Activated T-cell treated with anti-CD3 and anti-CD28 coated beads, Interleukin-2, amount 50 U/mL, for 4 hours (primary cell): ENCODE measurements around the gene UQCR10. TPM values are rescaled to one million over a fixed set of nuclear protein-coding genes. Genes with fewer than 3 reads are reported as not detected.

Source experiments
- ATAC-seq, 2 donors: fragments of 200-7000 bp; cut with Tn5 transposase; one replicate each; pipeline ENCODE4 v1.10.0; 2021
- DNase-seq: peaks from one replicate; pipeline ENCODE4 v3.0.0-alpha.2; 2020
- H3K27me3 Mint-ChIP-seq: one replicate; pipeline ENCODE4 v1.8.0; 2021; ENCODE audit warnings: low read depth, mixed read lengths
- H3K36me3 Mint-ChIP-seq: one replicate; pipeline ENCODE4 v1.8.0; 2022; ENCODE audit warnings: mixed read lengths; ENCODE audit not compliant: insufficient read depth
- H3K4me1 Mint-ChIP-seq: one replicate; pipeline ENCODE4 v1.8.0; 2021; ENCODE audit warnings: low read depth, mixed read lengths
- H3K4me3 Mint-ChIP-seq: one replicate; pipeline ENCODE4 v1.8.0; 2021; ENCODE audit warnings: mild to moderate bottlenecking, moderate library complexity, mixed read lengths
- H3K9me3 Mint-ChIP-seq: one replicate; pipeline ENCODE4 v1.8.0; 2021; ENCODE audit warnings: mixed read lengths
- total RNA-seq, 3 donors: library from RNA; stranded (reverse); gene quantifications; one replicate each; pipeline ENCODE4 v1.2.1, GENCODE V29; 2021

Gene UQCR10
- total RNA-seq, 3 donors from 2014 or later: 90.9 to 103 (median 91.1) TPM

GRCh38 chr22:29788339-29789279, 21.4 kb downstream of the UQCR10 start:
- H3K4me1 Mint-ChIP-seq: no peaks in the 10 kb centered on the region
- peak in 1 of 2 donors; percentile 32 for ATAC-seq
- no peaks in the 10 kb centered on the region for H3K9me3 Mint-ChIP-seq
- H3K36me3 Mint-ChIP-seq: peaks cover 22% of the 10 kb centered on the region
- DNase-seq: no peak
- no peaks in the 10 kb centered on the region for H3K27me3 Mint-ChIP-seq
- no peak overlapping the region for H3K4me3 Mint-ChIP-seq

- no peak for ATAC-seq
- Mint-ChIP-seq H3K4me1 (no peaks in the 10 kb centered on the region), H3K4me3 (no peak overlapping the region), H3K27me3 (no peaks in the 10 kb centered on the region), H3K9me3 (no peaks in the 10 kb centered on the region), H3K36me3 (peaks cover 22% of the 10 kb centered on the region)
- DNase-seq: no peak
These were observed 22.9 kb downstream of the UQCR10 start for GRCh38 chr22:29790061-29790460.

DNA sequence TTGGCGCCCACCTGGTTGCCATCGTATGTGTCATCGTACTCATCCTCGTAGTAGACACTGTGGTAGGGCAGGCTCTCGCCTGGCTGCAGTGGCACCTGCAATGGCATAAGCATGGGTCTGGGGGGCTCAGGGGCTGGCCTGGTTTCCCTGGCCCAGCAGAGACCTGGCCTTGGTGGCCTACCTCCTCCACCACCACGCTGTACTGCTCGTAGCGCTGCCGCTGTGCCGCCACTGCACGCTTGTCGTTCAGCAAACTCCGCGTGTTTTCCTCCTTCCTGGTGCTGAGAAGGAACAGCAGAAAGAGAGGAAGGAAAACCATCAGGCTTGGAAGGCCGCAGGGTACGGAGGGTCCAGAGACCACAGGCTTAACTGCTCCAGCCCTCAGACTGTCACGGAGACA, 26.2 kb downstream of the UQCR10 start:
- ATAC-seq: no peak
- DNase-seq: no peak
- Mint-ChIP-seq H3K27me3 (no peaks in the 10 kb centered on the region), H3K4me3 (no peak overlapping the region), H3K9me3 (no peaks in the 10 kb centered on the region), H3K4me1 (no peaks in the 10 kb centered on the region), H3K36me3 (peaks cover 28% of the 10 kb centered on the region)

- ATAC-seq (no peak), DNase-seq (no peak)
- Mint-ChIP-seq H3K4me1 (no peaks in the 10 kb centered on the region), H3K27me3 (no peaks in the 10 kb centered on the region), H3K4me3 (no peak overlapping the region), H3K9me3 (no peaks in the 10 kb centered on the region), H3K36me3 (peaks cover 33% of the 10 kb centered on the region)
These were observed 28.5 kb downstream of the UQCR10 start for GRCh38 chr22:29795663-29796062.

DNA sequence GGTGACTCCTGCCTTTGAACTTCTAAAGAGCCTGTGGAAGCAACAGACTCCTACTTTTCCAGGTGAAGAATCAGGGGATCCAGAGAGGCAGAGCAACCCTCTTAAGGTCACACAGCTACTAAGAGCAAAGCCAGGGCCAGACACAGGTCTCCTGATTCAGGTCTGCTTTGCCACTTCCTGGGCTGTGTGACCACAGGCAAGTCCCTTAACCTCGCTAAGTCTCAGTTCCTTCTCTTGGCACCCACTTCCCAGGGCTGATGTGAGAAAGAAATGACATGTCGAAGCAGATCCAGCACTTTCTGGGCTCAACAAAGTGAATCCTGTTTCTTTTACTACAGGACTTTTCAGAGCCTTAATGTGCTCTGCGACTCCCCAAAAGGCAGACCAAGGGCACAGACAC, 30.2 kb downstream of the UQCR10 start:
- Mint-ChIP-seq H3K4me1 (no peaks in the 10 kb centered on the region), H3K27me3 (no peaks in the 10 kb centered on the region), H3K9me3 (no peaks in the 10 kb centered on the region), H3K4me3 (no peak overlapping the region), H3K36me3 (peaks cover 40% of the 10 kb centered on the region)
- DNase-seq (no peak), ATAC-seq (no peak)

DNA sequence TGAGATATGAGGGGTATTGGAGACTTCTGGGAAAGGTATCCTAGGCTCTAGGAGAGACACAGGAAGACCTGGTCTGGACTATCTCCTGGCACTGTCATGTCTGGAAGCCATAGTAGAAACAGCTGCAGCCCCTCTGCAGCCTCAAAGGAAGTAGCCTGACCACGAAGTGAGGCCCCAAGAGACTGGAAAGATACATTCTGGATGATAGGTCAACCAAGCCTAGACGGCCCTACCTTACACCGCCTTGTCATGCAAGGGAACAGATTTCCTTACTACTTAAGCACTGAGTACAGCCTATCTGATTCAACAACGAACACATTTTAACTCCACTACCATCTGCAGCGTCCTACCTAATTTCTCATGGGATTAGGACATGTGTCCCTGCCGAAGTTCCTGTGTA, 31.1 kb downstream of the UQCR10 start:
- ATAC-seq: no peak
- H3K9me3 Mint-ChIP-seq: no peaks in the 10 kb centered on the region
- no peaks in the 10 kb centered on the region for H3K27me3 Mint-ChIP-seq
- H3K4me1 Mint-ChIP-seq: no peaks in the 10 kb centered on the region
- no peak for DNase-seq
- peaks cover 36% of the 10 kb centered on the region for H3K36me3 Mint-ChIP-seq
- no peak overlapping the region for H3K4me3 Mint-ChIP-seq

DNA sequence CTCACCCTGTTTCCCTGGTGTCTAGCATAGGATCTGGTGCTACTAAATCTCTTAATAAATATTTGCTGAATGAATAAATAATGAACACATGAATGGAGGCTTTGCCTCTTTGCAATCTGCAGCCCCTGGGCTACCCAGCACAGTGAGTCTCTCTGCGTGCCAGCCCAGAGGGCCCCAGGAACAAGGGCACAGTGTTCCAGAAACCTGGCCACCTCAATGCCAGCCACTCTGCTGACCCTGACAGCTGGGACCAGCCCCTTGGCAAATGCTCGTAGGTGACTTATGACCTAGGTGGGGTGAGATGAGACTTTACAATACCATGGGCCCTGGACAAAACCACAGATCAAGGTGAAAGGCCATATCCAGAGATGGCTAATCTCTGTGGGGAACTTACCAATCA, 31.6 kb downstream of the UQCR10 start:
- ATAC-seq: no peak
- Mint-ChIP-seq H3K9me3 (no peaks in the 10 kb centered on the region), H3K36me3 (peaks cover 38% of the 10 kb centered on the region), H3K4me1 (no peaks in the 10 kb centered on the region), H3K27me3 (no peaks in the 10 kb centered on the region), H3K4me3 (no peak overlapping the region)
- no peak for DNase-seq

DNA sequence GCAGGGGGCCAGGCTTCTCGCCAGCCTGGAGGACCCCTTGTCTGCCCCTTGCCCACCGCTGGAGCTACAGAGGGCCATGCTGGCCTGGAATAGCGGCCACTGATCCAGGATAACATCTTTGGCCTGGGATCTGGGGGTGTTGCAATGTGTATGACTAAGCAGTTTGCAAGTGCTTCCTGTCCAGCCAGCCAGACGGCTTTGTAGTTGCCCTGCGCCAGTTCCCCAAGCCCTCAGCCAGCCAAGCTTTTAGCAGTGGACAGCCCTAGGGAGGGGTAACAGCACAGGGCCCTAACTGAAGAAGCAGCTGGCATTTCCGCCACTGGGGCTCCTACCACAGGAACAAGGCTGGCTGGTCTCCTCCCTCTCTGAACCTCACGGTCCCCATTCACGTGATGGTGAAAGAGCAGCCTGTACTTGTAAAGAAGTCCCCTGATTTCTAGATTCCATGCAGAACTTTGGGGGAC, 32.1 kb downstream of the UQCR10 start:
- DNase-seq: no peak
- H3K36me3 Mint-ChIP-seq: peaks cover 38% of the 10 kb centered on the region
- no peaks in the 10 kb centered on the region for H3K27me3 Mint-ChIP-seq
- no peaks in the 10 kb centered on the region for H3K9me3 Mint-ChIP-seq
- H3K4me3 Mint-ChIP-seq: no peak overlapping the region
- H3K4me1 Mint-ChIP-seq: no peaks in the 10 kb centered on the region
- no peak for ATAC-seq

- DNase-seq: no peak
- Mint-ChIP-seq H3K36me3 (peaks cover 44% of the 10 kb centered on the region), H3K4me1 (no peaks in the 10 kb centered on the region), H3K9me3 (no peaks in the 10 kb centered on the region), H3K4me3 (no peak overlapping the region), H3K27me3 (no peaks in the 10 kb centered on the region)
- ATAC-seq: no peak
These were observed 34.0 kb downstream of the UQCR10 start for GRCh38 chr22:29801153-29801552.

DNA sequence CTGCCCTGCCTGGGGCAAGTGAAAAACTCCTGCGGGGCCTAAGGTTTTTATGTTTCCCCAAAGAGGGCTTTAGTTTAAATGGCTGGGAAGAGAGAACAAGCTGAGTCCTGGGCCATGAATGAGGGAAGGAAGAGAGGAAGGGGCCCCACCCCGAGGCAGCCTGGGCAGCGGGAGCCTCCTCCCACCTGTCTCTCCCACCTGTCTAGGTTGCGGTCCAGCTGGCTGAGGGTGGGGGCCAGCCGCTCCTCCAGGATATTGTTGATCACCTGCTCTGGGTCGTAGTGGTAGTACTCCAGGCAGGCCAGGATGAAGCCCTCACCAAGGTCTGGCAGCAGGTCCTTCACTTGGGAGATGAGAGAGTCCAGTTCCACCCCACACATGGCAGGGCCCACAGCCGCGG, 34.6 kb downstream of the UQCR10 start:
- no peak for DNase-seq

DNA sequence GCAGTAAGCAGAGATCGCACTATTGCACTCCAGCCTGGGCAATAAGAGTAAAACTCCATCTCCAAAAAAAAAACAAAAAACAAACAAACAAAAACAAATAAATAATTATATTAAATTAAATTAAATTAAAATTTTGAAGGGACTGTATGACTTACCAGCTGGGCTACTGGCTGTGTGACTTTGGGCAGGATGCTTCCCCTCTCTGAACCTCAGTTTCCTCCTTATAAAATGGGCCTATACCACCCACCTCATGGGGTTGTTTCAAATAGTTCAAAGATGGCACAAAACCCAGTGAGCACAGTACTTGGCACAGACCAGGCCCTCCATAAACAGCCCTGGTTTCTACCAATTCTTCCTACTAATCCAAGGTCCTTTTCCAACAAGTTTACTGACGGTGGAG, 36.0 kb downstream of the UQCR10 start:
- H3K9me3 Mint-ChIP-seq: no peaks in the 10 kb centered on the region
- H3K27me3 Mint-ChIP-seq: no peaks in the 10 kb centered on the region
- no peaks in the 10 kb centered on the region for H3K4me1 Mint-ChIP-seq
- H3K36me3 Mint-ChIP-seq: peaks cover 48% of the 10 kb centered on the region
- DNase-seq (no peak), ATAC-seq (no peak)
- no peak overlapping the region for H3K4me3 Mint-ChIP-seq

More for the DNA sequence above, 34.6 kb downstream of the UQCR10 start:
- H3K36me3 Mint-ChIP-seq: peaks cover 45% of the 10 kb centered on the region
- no peak overlapping the region for H3K4me3 Mint-ChIP-seq
- no peak for ATAC-seq
- no peaks in the 10 kb centered on the region for H3K27me3 Mint-ChIP-seq
- H3K4me1 Mint-ChIP-seq: no peaks in the 10 kb centered on the region
- no peaks in the 10 kb centered on the region for H3K9me3 Mint-ChIP-seq

GRCh38 chr22:29804985-29805384, 37.8 kb downstream of the UQCR10 start:
- H3K4me1 Mint-ChIP-seq: no peaks in the 10 kb centered on the region
- H3K9me3 Mint-ChIP-seq: no peaks in the 10 kb centered on the region
- H3K36me3 Mint-ChIP-seq: peaks cover 49% of the 10 kb centered on the region
- DNase-seq (no peak), ATAC-seq (no peak)
- H3K27me3 Mint-ChIP-seq: no peaks in the 10 kb centered on the region
- H3K4me3 Mint-ChIP-seq: no peak overlapping the region

- H3K36me3 Mint-ChIP-seq: peaks cover 46% of the 10 kb centered on the region
- ATAC-seq (no peak), DNase-seq (no peak)
- no peaks in the 10 kb centered on the region for H3K9me3 Mint-ChIP-seq
- no peak overlapping the region for H3K4me3 Mint-ChIP-seq
- H3K27me3 Mint-ChIP-seq: no peaks in the 10 kb centered on the region
- H3K4me1 Mint-ChIP-seq: no peaks in the 10 kb centered on the region
These were observed 39.0 kb downstream of the UQCR10 start for GRCh38 chr22:29806196-29806595.

DNA sequence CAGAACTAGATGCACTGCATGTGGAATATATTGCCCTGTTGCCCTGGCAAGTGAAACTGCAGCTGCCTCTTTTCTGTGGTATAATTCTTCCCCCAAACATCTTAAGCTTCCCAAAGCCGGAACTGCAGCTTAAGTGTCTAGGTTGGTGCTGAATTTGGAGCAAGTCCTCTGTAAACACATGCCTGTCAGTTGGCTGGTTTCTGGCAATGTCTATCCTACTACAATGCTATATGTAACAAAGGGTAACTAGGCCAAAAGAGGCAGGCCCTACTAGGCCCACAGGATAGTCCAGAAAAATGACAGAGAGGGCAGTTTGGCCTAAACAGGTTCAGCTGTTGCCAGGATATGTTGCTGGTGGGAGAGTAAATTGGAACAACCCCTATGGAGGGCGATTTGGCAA, 43.0 kb downstream of the UQCR10 start:
- peaks cover 62% of the 10 kb centered on the region for H3K36me3 Mint-ChIP-seq
- no peaks in the 10 kb centered on the region for H3K27me3 Mint-ChIP-seq
- H3K4me1 Mint-ChIP-seq: no peaks in the 10 kb centered on the region
- no peak overlapping the region for H3K4me3 Mint-ChIP-seq
- ATAC-seq: no peak
- no peak for DNase-seq
- H3K9me3 Mint-ChIP-seq: no peaks in the 10 kb centered on the region

- Mint-ChIP-seq H3K36me3 (peaks cover 58% of the 10 kb centered on the region), H3K9me3 (no peaks in the 10 kb centered on the region), H3K27me3 (no peaks in the 10 kb centered on the region), H3K4me1 (no peaks in the 10 kb centered on the region), H3K4me3 (no peak overlapping the region)
- DNase-seq: no peak
- ATAC-seq: no peak
These were observed 44.2 kb downstream of the UQCR10 start for GRCh38 chr22:29811377-29811776.
